HG02884 (cell line): ENCODE data around the gene SPATA24.
"Not testable (repeated sequence)": the region's sequence is repeated elsewhere in the genome, so short reads cannot be mapped to it uniquely, and the experiment has no call there.

Source experiments
- ATAC-seq: cut with Tn5 transposase; IDR thresholded peaks from one replicate; pipeline ENCODE4 v1.9.1; 2021; ENCODE audit warnings: mild to moderate bottlenecking, moderate library complexity; ENCODE audit not compliant: unreplicated experiment

The SPATA24 gene

DNA sequence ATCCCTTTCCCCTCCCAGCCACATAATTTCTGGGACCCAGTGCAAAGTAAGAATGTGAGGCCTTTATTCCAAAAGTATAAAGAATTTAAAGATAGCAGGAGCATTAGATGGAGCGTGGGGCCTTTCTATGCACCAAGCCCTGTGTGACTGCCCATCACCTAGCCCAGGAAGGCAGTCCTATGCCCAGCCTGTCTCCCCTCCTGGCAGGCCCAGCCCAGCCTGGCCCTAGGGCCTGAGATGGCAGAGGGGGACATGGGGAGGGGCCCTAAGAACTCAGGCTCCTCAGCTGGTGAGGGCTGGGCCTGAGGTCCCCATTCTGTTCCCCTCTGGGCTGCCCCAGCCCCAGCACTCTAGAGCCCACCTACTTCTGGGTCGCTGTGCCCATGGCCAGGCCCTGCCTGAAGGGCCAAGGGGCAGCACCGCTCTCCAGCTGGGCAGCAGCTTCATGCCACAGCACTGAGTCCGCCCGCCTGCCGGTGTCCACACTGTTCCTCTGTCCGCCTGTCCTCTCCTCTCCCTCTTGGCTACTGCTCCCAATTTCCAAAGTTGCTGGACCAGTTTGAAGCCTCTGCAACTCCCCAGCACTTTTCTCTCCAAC lies 19.8 kb downstream of the SPATA24 start:
- no peak for ATAC-seq

DNA sequence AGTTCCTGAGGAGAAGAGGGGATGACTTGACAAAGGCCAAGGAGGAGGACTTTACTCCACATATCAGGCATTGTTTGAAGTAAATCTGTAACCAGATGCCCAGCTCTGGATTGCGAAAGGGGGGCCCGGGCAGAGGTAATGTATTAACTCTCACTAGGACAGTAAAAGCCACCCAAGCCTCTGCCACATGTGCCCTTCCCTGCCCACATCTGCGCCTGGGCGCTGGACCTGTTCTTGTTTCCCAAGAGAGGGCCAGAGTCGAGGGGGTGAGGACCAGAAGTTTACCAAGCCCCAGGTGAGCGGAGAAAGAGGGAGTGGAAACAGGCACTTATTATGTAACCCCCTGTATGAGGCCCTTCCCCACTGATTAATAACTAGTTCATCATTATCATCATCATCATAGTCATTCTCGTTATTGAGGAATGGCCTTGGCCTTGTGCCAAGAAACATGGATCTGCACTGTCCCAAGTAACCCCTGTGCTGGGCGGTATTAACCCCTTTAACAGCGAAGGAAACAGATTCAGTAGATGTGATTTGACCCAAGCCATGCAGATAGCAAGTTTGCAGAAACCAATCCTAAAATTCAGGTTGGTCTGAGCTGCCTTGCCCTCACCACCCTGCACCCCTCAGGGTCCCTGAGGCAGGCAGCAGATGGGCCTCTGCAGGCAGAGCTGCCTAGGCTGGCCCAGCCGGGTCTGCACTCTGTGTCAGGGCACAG lies 20.5 kb downstream of the SPATA24 start, which contains the start of gene SLC23A1:
SLC23A1 (minus strand) TSS at position 23 of the 718 bp plus-strand sequence. CDS start 44 bp downstream, outside the sequence.
- ATAC-seq: no peak

DNA sequence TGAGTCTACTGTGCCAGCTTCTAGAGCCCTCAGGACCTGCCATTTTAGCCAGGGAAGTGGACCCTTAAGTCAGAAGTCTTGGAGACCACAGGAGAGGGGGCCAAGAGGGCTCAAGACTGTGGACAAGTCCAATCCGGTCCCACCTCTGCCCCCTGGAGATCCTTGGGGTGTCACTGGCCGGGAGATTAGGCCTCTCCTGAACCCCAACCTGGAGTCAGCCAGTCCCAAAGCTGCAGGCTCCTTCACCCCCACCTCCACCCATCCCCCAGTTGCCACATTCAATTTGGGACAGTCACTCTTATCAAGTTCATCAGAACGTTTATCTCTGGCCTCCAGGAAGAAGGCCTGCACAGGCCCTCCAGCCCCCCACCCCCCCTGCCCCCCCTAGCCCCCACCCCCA lies 21.1 kb downstream of the SPATA24 start:
- ATAC-seq: no peak

DNA sequence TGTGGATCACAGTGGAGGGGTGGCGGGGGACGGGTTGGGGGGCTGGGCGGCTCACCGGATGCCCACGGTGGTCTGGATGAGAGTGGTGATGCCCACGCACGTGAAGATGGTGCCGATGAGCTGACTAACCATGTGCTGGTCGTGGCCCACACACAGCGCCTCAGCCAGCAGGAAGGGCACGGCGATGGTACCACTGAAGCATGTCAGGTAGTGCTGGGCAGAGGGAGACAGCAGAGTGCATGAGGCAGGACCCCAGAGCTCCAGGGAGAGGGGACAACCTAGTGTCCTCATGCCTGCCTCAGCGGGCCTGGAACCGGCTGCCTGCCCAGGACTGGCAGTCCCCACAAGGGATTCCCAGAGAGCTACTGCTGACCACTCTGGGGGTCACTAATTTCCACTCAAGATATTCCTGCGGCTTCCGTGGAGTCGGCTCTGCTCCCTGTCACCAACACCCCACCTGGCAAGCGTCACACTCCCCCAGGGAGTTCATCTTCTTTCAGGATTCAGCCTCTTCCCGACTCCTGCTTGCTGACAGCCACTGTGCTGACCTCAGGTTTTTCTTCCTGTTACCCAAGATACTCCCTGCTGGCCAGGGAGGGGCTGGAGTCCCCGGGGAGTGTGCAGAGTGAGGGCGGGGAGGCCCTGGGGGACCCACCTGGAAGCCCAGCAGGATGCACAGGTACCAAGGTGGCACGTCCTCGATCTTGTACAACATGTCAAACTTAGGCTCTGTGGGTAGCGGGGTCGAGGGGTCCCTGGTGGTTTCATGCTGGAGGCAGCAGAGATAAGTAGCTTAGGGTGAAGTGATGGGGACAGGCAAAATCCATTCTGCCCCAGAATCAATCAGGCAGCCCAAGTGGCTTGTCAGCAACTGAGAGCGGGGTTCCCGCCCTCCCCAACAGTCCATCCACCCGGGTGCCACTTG lies 21.8 kb downstream of the SPATA24 start:
- ATAC-seq: no peak

DNA sequence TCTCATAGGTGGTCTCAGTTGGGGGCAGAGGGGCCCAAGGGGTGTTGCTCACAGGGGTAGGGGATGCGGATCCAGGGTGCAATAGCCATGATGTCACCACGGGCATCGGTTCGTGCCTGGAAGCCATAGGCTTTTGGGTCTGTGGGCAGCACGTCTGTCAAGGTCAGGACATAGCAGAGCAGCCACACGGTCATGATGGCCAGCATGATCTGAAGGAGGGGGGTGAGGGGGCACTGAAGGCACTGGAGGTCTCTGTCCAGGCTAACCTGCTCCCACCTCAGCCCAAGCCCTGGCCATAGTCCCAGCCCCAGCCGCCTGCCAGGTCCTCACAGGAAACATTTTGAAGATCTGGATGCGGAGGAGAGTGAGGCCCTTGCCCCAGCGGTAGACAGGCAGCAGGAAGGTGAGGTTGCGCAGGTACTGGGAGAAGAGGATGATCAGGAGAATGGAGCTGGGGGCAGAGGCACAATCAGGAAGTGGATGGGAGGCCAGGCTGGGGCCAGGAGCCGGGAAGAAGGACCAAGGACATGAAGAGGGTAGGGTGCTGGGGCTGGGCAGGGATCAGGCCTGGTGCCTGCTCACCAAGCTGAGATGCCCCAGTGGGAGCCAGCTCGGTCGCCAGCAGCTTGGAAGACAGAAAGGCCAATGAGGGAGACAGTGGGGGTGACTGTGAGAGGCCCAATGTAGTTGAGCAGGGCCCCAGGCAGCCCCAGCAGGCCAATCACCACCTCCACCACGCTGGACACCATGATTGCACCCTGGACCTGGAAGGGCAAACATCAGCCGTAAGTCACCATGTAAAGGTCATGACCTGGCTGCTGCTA lies 24.1 kb downstream of the SPATA24 start:
- ATAC-seq: no peak

DNA sequence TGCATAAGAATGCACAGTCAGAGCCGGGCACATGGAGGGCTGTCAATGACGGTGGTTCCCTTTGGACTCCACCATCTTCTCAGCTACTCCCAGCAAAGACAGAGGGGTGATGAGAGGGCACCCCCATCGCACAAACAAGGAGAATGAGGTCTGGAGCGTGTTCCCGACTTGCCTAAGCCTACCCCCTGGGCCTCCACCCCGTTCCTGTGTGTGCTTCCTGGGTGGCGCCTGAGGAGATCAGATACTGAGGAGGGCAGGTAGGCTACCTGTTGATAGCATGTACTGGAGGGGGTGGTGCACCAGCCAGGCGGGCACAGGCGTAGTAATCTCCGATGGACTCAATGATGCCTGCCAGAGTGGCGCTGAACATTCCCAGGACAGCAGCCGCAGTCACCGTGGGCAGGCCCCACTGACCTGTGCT lies 24.9 kb downstream of the SPATA24 start:
- ATAC-seq: no peak

DNA sequence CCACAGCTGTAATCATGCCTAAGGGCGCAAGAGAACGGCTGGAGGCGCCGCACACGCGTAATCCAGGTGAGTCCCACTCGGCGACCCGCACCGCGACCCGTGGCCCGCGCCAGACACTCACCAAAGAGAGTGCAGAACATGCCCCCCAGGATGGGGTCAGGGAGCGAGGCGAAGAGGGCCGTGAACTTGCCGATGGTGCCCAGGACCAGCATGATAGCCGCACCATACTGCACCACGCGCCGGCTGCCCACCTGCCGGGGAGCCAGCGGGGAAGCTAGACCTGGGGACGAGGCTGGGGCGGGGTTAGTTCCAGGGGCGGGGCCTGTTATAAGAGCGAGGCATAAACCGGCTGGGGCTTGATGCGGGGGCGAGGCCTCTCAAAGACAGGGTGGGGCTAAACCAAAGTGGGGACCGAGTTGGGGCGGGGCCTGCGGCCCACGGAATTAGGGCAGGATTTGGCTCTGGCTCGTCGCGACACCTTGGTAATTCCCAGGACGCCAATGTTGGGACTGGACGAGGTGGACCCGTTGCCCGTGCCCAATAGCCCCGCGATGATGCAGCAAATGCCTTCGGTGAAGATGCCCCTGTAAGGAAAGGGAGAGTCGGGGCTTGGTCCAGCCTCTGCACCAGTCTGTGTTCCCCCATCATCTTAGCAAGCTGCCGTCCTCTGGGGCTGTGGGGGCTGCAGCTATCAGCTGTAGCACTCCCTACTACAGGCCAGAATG lies 25.6 kb downstream of the SPATA24 start:
- no peak for ATAC-seq

DNA sequence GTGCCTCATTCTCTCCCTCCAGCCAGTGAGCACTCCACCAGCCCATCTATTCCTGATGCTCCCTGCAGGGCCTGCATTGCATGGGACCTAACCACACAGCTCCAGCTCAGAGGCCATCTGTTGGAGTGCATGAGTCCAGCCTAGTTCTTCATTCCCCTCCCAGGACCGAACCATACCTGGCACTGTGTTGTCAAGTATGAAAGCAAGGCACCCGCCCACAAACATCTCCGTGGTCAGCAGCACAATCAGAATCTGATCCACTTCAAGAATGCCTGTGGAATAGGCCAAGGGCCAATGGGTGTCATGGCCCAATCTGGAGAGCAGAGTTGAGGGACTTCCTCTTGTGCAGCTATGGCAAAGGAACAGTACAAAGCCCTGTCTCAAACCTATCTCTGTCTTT lies 26.7 kb downstream of the SPATA24 start:
- ATAC-seq: no peak

DNA sequence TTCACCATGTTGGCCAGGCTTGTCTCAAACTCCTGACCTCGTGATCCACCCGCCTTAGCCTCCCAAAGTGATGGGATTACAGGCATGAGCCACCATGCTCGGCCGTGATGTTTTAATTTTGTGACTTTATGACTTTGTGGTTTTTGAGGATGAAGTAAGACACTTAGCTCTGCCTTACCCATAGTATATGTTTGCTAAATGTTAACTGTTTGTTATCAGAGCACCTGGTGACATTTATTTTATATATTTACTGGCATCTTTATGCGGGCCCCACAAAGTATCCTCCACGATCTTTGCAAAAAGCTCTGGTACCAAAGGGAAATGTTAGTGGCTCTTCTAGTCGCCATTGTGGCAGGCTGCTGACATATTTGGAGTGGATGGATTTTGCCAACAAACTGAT lies 27.5 kb downstream of the SPATA24 start:
- no peak for ATAC-seq

DNA sequence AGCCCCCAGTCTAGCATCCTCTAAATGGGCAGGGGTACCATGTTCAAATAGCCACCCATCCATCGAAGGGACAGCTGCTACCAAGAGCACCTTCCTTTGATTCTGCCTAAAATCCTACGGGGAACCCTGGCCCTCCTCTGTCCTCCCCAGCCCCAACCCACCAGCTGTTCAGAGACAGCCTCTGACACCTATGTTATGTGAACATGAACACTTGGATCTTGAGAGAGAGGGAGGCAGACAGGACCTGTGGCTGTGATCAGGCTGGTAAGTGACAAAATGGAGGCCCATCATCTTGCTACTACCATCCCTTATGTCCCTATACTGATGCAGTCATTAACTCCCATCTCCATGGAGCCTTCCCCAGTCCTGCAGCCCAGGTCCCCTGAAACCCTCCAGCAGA lies 29.0 kb downstream of the SPATA24 start:
- ATAC-seq: no peak

DNA sequence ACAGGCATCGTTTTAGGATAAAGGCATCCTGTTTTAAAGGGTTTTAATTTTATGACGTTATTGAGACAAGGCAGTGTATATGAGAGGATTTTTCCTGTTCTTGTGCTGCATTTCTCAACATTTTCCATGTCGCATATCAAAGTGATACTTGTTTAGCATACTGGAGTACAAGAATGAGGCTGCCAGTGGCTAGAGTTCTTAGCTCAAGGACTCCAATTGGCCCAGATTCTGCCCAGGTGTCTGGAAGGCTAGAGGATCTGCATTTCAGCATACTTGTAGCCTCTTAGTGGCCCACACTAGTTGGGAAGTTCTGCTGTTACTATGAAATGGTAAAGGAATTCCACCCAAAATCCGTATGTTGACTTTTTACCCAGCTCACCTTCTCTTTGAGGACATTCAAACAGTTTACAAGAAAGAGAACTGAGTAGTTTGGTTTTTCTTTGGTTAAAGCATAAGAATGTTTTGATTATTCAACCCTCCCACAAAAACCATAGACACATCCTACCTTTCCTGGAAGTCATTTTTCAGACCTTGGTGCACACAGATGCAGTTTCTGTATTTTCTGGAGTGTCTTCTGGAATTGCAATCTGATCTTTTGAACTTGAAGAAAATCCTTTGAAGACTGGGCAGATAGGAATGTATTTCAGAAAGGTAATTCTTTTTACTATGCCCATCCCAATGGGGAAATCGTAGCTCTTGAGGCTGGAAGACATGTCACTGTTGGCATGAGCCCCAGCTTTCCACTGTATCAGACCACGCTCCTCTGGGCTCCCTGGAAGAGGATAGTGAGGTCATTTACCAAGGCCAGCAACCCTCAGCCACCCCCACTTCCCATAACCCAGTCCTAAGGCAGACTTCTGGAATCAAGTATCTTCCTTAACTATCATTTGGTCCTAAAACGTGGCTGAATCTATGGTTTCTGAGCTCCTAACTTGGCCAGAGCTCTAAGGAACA lies 32.1 kb downstream of the SPATA24 start:
- ATAC-seq: no peak

DNA sequence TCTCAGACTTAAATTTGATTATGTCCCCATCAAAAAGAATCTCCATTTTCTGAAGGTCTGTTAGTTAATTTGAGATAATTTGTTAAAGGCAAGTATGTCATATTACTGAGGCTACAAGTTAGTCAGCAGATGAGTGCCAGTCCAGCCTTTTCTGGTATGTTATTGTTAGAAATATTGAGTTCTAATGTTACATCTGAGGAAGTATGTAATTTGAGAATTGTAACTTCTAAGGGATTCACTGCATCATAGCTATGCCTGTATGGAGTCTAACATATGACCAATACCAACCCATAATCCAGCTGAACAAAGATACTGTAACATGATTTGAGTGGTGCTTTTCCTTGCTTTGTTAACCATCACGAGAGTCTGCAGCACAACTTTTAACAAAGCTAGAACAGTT lies 34.7 kb downstream of the SPATA24 start:
- ATAC-seq: no peak

DNA sequence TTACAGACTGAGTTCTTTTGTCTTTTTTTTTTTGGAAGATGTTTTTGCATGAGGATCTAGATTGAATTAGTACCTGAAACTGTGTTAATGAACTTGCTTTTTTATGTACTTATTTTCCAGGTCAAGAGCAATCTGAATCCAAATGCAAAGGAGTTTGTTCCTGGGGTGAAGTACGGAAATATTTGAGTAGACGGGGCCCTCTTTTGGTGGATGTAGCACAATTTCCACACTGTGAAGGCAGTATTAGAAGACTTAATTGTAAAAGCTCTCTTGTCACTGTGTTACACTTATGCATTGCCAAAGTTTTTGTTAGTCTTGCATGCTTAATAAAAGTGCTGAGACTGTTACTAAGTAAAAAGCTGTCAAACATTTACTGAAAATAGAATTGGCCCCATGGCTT lies 35.3 kb downstream of the SPATA24 start:
- no peak for ATAC-seq

DNA sequence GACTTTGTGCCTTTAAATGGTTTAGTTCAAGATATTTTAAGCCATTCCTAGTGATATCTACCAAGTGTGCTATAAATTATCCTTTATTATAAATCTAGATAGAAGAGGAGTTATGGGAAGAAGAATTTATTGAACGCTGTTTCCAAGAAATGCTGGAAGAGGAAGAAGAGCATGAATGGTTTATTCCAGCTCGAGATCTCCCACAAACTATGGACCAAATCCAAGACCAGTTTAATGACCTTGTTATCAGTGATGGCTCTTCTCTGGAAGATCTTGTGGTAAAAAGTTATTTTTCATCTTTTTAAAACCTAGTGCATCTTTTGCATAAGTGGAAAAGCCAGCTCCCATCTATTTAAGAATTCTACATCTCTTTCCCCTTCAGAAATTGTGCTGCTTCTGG lies 39.4 kb downstream of the SPATA24 start:
- no peak for ATAC-seq

DNA sequence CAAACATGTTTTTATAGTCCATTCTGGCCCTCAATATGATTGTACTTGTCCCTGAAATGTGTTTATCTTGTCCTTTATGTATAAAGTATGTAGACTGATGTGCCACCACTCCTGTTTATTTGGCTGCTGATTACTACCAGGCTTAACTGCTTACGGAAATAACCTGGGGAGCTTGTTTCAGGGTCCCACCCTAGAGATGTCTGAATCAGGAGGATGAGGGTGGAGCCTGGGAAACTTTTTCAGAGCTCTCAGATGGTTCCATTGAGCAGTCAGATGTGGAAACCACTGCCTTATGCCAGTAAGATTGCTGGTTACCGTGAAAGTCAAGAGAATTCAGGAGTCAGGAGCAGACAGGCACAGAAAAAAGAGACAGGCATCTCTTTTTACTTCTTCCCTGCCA lies 40.0 kb downstream of the SPATA24 start:
- no peak for ATAC-seq

DNA sequence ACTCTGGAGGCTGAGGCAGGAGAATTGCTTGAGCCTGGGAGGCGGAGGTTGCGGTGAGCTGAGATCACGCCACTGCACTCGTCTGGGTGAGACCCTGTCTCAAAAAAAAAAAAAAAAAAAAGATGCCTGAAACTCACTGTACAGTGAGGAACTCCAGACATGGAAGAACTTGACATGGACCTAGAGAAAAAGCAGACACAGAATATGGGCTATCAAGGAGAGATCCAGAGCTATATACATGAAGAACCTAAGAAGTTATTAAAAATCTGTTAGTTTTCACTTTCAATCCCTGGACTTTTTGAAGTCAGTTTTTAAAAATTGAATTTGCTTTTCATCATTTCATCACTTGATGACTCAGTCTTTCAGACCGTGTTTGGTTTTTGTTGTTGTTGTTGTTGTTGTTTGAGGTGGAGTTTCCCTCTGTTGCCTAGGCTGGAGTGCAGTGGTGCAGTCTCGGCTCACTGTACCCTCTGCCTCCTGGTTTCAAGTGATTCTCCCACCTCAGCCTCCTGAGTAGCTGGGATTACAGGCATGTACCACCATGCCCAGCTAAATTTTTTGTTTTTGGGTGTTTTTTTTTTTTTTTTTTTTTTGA lies 42.0 kb downstream of the SPATA24 start:
- ATAC-seq: no peak

DNA sequence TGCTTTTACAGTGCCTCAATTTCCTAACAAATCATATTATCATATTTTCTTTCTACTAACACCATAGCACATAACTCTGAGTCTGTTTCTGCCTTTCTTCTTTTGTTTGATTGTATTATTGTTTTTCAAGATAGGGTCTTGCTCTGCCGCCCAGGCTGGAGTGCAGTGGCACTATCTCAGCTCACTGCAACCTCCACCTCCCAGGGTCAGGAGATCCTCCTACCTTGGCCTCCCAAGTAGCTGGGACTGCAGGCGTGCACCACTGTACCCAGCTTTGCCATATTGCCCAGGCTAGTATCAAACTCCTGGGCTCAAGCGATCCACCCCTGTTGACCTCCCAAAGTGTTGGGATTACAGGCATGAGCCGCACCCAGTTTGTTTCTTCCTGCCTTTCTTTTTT lies 43.5 kb downstream of the SPATA24 start:
- ATAC-seq: no peak

DNA sequence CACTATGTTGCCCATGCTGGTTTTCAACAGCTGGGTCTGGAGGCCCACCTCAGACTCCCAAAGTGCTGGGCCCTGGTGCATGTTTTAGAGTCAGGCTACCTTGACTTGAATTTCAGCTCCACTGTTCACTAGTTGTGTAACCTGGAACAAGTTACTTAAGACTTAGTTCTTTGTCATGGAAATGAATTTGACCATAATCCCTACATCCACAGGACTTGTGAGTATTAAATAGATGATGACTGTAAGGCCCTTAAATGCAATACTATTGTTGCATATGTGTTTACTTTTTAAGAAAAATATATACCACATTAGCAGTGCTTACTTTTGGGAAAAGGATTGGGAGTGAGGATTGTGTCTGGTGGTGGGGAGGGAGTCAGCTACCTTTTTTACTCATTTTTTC lies 45.8 kb downstream of the SPATA24 start:
- ATAC-seq: no peak

DNA sequence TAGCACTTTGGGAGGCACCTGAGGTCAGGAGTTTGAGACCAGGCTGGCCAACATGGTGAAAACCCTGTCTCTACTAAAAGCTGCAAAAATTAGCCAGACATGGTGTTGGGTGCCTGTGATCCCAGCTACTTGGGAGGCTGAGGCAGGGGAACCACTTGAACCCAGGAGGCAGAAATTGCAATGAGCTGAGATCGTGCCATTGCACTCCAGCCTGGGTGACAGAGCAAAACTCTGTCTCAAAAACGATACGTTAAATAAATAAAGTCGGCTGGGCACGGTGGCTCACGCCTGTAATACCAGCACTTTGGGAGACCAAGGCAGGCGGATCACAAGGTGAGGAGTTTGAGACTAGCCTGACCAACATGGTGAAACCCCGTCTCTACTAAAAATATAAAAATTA lies 48.0 kb downstream of the SPATA24 start:
- not testable (repeated sequence) for ATAC-seq
